ENCODE results near the gene TMEM183A.

Gene TMEM183A

GRCh38 chr1:203048086-203048485, 40.9 kb downstream of the TMEM183A start:
- FAIRE-seq: no peak

- FAIRE-seq: no peak
These were observed 41.4 kb downstream of the TMEM183A start for GRCh38 chr1:203048555-203049051.

- no peak for FAIRE-seq
These were observed 41.9 kb downstream of the TMEM183A start for GRCh38 chr1:203049077-203049476.

- FAIRE-seq: no peak
These were observed 42.5 kb downstream of the TMEM183A start for GRCh38 chr1:203049576-203050180.

GRCh38 chr1:203050826-203051225, 43.7 kb downstream of the TMEM183A start:
- no peak for FAIRE-seq

GRCh38 chr1:203051841-203052324, 44.7 kb downstream of the TMEM183A start:
- no peak for FAIRE-seq

- FAIRE-seq: no peak
These were observed 45.4 kb downstream of the TMEM183A start for GRCh38 chr1:203052601-203053000.

GRCh38 chr1:203054184-203054583, 47.0 kb downstream of the TMEM183A start:
- no peak for FAIRE-seq

GRCh38 chr1:203054642-203055041, 47.5 kb downstream of the TMEM183A start:
- no peak for FAIRE-seq

GRCh38 chr1:203055161-203055799, 48.1 kb downstream of the TMEM183A start:
- no peak for FAIRE-seq

- FAIRE-seq: no peak
These were observed 48.8 kb downstream of the TMEM183A start for GRCh38 chr1:203056012-203056411.

GRCh38 chr1:203056516-203056915, 49.3 kb downstream of the TMEM183A start:
- FAIRE-seq: no peak

- no peak for FAIRE-seq
These were observed 50.9 kb downstream of the TMEM183A start for GRCh38 chr1:203057911-203058675.

GRCh38 chr1:203058676-203058935, 51.4 kb downstream of the TMEM183A start:
- no peak for FAIRE-seq

- no peak for FAIRE-seq
These were observed 52.3 kb downstream of the TMEM183A start for GRCh38 chr1:203059485-203059884.

GRCh38 chr1:203060115-203060514, 52.9 kb downstream of the TMEM183A start:
- no peak for FAIRE-seq

- no peak for FAIRE-seq
These were observed 56.1 kb downstream of the TMEM183A start for GRCh38 chr1:203063287-203063686.

GRCh38 chr1:203065191-203065590, 58.0 kb downstream of the TMEM183A start:
- FAIRE-seq: no peak

GRCh38 chr1:203065986-203066385, 58.8 kb downstream of the TMEM183A start:
- FAIRE-seq: no peak

- FAIRE-seq: no peak
These were observed 59.8 kb downstream of the TMEM183A start for GRCh38 chr1:203066965-203067364.

- no peak for FAIRE-seq
These were observed 62.0 kb downstream of the TMEM183A start for GRCh38 chr1:203069030-203069747.

- FAIRE-seq: no peak
These were observed 64.9 kb downstream of the TMEM183A start for GRCh38 chr1:203072002-203072602.

- no peak for FAIRE-seq
These were observed 65.7 kb downstream of the TMEM183A start for GRCh38 chr1:203072911-203073310.

All from G401.6 (cell line).